K562 (cell line): ENCODE measurements around the gene EEPD1. TPM values are rescaled to one million over a fixed set of nuclear protein-coding genes. Genes with fewer than 3 reads are reported as not detected.

ENCODE experiments used
- ATAC-seq: fragments of 200-7000 bp; cut with Tn5 transposase; 3 replicates; pipeline ENCODE4 v1.9.1; 2020; ENCODE audit warnings: moderate library complexity
- BruUV-seq: library from RNA; stranded (reverse); fragments of 400-500 nt; replicated peaks from 2 replicates; lab custom pipeline; 2021; lab: Mats Ljungman, UMichigan
- CTCF ChIA-PET: fragments of 300-600 bp; formaldehyde crosslinking; extraction: SDS; loops from one replicate; lab custom pipeline; 2021; ENCODE audit warnings: low intra/inter-chr PET ratio; lab: Yijun Ruan, JAX
- POLR2A ChIA-PET: fragments of 300-600, 350-650 bp; sonication (Branson Sonifier 250); formaldehyde crosslinking; extraction: SDS; loops from one replicate; lab custom pipeline; 2021; ENCODE audit warnings: antibody characterized with exemption, inconsistent platforms; lab: Yijun Ruan, JAX
- DNase-seq, 4 experiments: peaks; one replicate each; pipeline versions ENCODE4 v3.0.0 to v3.0.0-alpha.2; 2011 to 2018; ENCODE audit warnings: low spot score in 3 of 4, mixed read lengths in 3 of 4; ENCODE audit errors: extremely low read depth in 1 of 4
- FAIRE-seq: peaks from 2 replicates; lab custom pipeline; 2011; peaks lifted over from hg19 to GRCh38; lab: Jason Lieb, UNC
- H2AFZ ChIP-seq: 2 replicates; pipeline ENCODE4 v1.6.0; 2011; ENCODE audit warnings: low read depth, low read length, control low read depth, inconsistent platforms
- H3K27ac ChIP-seq: fragments of 200-600 bp; 3 replicates; pipeline ENCODE4 v1.8.0; 2011; ENCODE audit warnings: low read depth, mild to moderate bottlenecking, control low read depth, inconsistent platforms, low read length, moderate library complexity, mixed read lengths; ENCODE audit errors: extremely low read depth
- H3K27me3 ChIP-seq, 2 experiments: fragments of 300-600 bp in 1 of 2; 2 replicates in 1 of 2; 3 replicates in 1 of 2; pipeline versions ENCODE4 v1.6.0 to v1.8.0; 2011; ENCODE audit warnings: inconsistent platforms in 2 of 2, low read length in 2 of 2, mild to moderate bottlenecking in 1 of 2, mixed read lengths in 1 of 2, moderate library complexity in 1 of 2; ENCODE audit not compliant: control insufficient read depth in 2 of 2, insufficient read depth in 2 of 2
- H3K36me3 ChIP-seq: fragments of 300-600 bp; 3 replicates; pipeline ENCODE4 v1.8.0; 2011; ENCODE audit warnings: mild to moderate bottlenecking, low read length, inconsistent platforms; ENCODE audit not compliant: control insufficient read depth, insufficient read depth
- H3K4me1 ChIP-seq, 2 experiments: fragments of 200-600 bp in 1 of 2; replicated peaks in 1 of 2; 2 replicates in 1 of 2; 3 replicates in 1 of 2; pipeline versions ENCODE4 v1.5.1 to v1.8.0; 2011; ENCODE audit warnings: inconsistent platforms in 2 of 2, low read length in 2 of 2, mild to moderate bottlenecking in 1 of 2, mixed read lengths in 1 of 2, moderate library complexity in 1 of 2; ENCODE audit not compliant: control insufficient read depth in 2 of 2, insufficient read depth in 2 of 2
- H3K4me2 ChIP-seq: 2 replicates; pipeline ENCODE4 v1.6.1; 2011; ENCODE audit warnings: low read length, control low read depth, inconsistent platforms, mixed read lengths; ENCODE audit not compliant: insufficient read depth
- H3K4me3 ChIP-seq: fragments of 200-600 bp; sonication (generic), shearing (Covaris generic); 2 replicates; pipeline ENCODE4 v1.5.1; 2016; ENCODE audit warnings: control low read depth, inconsistent platforms
- H3K79me2 ChIP-seq: fragments of 200-600 bp; 3 replicates; pipeline ENCODE4 v1.8.0; 2011; ENCODE audit warnings: low read length, inconsistent platforms; ENCODE audit not compliant: control insufficient read depth, insufficient read depth
- H3K9ac ChIP-seq, 2 experiments: 2 replicates each; pipeline versions ENCODE4 v1.6.0 to v1.6.1; 2011; ENCODE audit warnings: low read depth in 2 of 2, low read length in 2 of 2, control low read depth in 1 of 2, inconsistent platforms in 1 of 2, mild to moderate bottlenecking in 1 of 2, mixed read lengths in 1 of 2; ENCODE audit not compliant: insufficient read depth in 1 of 2
- H3K9me1 ChIP-seq: one replicate; pipeline ENCODE4 v1.6.0; 2011; ENCODE audit warnings: inconsistent platforms, mild to moderate bottlenecking, low read length, moderate library complexity; ENCODE audit not compliant: control insufficient read depth, insufficient read depth
- H3K9me3 ChIP-seq: replicated peaks from 2 replicates; pipeline ENCODE4 v1.5.1; 2011; ENCODE audit warnings: low read depth, low read length, inconsistent platforms; ENCODE audit not compliant: control insufficient read depth, insufficient read depth
- H4K20me1 ChIP-seq: replicated peaks from 2 replicates; pipeline ENCODE4 v1.6.1; 2011; ENCODE audit warnings: low read length, inconsistent platforms, mixed read lengths; ENCODE audit not compliant: control insufficient read depth, insufficient read depth
- HDGF ChIP-seq: fragments of 450-650 bp; IDR thresholded peaks from 2 replicates; pipeline ENCODE4 v1.6.1; 2016
- NCOA4 ChIP-seq: fragments of 450-650 bp; IDR thresholded peaks from 2 replicates; pipeline ENCODE4 v1.6.1; 2018; ENCODE audit warnings: mild to moderate bottlenecking; ENCODE audit not compliant: partially characterized antibody
- POLR2AphosphoS2 ChIP-seq: IDR thresholded peaks from 2 replicates; pipeline ENCODE4 v1.6.1; 2012; ENCODE audit warnings: low read length, improper control_type of control experiment
- PTRF ChIP-seq: fragments of 450-650 bp; IDR thresholded peaks from 2 replicates; pipeline ENCODE4 v1.6.1; 2016; ENCODE audit warnings: mild to moderate bottlenecking, missing genetic modification characterization, missing compliant biosample characterization
- RERE ChIP-seq: sonication (generic); formaldehyde crosslinking; IDR thresholded peaks from 2 replicates; pipeline ENCODE4 v1.8.0; 2023; ENCODE audit warnings: missing genetic modification reagents, mild to moderate bottlenecking, borderline replicate concordance
- in situ Hi-C: fragments of 300-500 bp; cut with MboI; formaldehyde crosslinking; loops from 4 replicates; pipeline ENCODE4 v1.15.0; 2018; ENCODE audit warnings: inconsistent platforms, mixed read lengths
- intact Hi-C: fragments of 100-400 bp; cut with micrococcal nuclease; formaldehyde crosslinking; loops from 2 replicates; pipeline ENCODE4 v1.14.2; 2022
- polyA plus RNA-seq, 8 experiments: library from polyadenylated mRNA; depleted of rRNA in 4 of 8; stranded (reverse) in 5 of 8; unstranded in 3 of 8; fragments of >200 nt; fragmentation: Nextera tagmentation in 2 of 8; fragmentation: Illumina TruSeq in 1 of 8; extraction: Ambion mirVana in 2 of 8; extraction: Trizol in 1 of 8; gene quantifications; 2 replicates each; pipeline versions ENCODE4 v1.2.1 to v1.2.3, GENCODE V29; 2011 to 2014; ENCODE audit warnings: inconsistent platforms in 1 of 8, missing spikeins in 1 of 8
- total RNA-seq, 7 experiments: library from RNA; depleted of rRNA in 6 of 7; stranded (reverse); fragments of >200 nt in 6 of 7; fragmentation: Illumina TruSeq in 2 of 7; extraction: Trizol in 2 of 7; gene quantifications; 2 replicates each; pipeline versions ENCODE4 v1.2.1 to v1.2.3, GENCODE V29; 2011 to 2021; ENCODE audit warnings: low replicate concordance in 1 of 7
- TF ChIP-seq, protein P1 (sequence below): fragments of 250-450 bp; sonication (Bioruptor Pico); IDR thresholded peaks from 2 replicates; pipeline ENCODE4 v1.4.0; 2020
- TF ChIP-seq, protein P2 (sequence below): sonication (generic); formaldehyde crosslinking; IDR thresholded peaks from 2 replicates; pipeline ENCODE4 v1.8.0; 2023; ENCODE audit warnings: mild to moderate bottlenecking, missing genetic modification reagents

EEPD1 gene
- total and polyA plus RNA-seq, 9 of the 15 experiments (the other 6 are each of a cell fraction or from before 2014, with no cell fraction given) = 0.01 to 1.5 (median 0.74) TPM; not detected in 1

- H3K9ac ChIP-seq = no peak overlapping the region
- no peak overlapping the region for H3K4me2 ChIP-seq
- 0 out of 2 replicates have a peak, but pooled peaks cover 3% of the 10 kb centered on the region for H4K20me1 ChIP-seq
- no peak for FAIRE-seq
- no peaks in the 10 kb centered on the region for H3K79me2 ChIP-seq
- CTCF ChIA-PET = no interaction called here
- H3K27me3 ChIP-seq = peaks cover 0 to 6% of the 10 kb centered on the region in 2 experiments; a peak in 2 of 5 replicates
- intact Hi-C loops = no loop called here
- H2AFZ ChIP-seq = no peak overlapping the region
- H3K36me3 ChIP-seq = no peaks in the 10 kb centered on the region
- H3K9me1 ChIP-seq = no peaks in the 10 kb centered on the region
- TF ChIP-seq POLR2AphosphoS2 (no peak), NCOA4 (no peak), RERE (no peak), PTRF (tag) (no peak), HDGF (no peak)
- TF ChIP-seq, protein P1, sequence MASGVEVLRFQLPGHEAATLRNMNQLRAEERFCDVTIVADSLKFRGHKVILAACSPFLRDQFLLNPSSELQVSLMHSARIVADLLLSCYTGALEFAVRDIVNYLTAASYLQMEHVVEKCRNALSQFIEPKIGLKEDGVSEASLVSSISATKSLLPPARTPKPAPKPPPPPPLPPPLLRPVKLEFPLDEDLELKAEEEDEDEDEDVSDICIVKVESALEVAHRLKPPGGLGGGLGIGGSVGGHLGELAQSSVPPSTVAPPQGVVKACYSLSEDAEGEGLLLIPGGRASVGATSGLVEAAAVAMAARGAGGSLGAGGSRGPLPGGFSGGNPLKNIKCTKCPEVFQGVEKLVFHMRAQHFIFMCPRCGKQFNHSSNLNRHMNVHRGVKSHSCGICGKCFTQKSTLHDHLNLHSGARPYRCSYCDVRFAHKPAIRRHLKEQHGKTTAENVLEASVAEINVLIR (CRISPR knock-in tag) = no peak
- TF ChIP-seq, protein P2, sequence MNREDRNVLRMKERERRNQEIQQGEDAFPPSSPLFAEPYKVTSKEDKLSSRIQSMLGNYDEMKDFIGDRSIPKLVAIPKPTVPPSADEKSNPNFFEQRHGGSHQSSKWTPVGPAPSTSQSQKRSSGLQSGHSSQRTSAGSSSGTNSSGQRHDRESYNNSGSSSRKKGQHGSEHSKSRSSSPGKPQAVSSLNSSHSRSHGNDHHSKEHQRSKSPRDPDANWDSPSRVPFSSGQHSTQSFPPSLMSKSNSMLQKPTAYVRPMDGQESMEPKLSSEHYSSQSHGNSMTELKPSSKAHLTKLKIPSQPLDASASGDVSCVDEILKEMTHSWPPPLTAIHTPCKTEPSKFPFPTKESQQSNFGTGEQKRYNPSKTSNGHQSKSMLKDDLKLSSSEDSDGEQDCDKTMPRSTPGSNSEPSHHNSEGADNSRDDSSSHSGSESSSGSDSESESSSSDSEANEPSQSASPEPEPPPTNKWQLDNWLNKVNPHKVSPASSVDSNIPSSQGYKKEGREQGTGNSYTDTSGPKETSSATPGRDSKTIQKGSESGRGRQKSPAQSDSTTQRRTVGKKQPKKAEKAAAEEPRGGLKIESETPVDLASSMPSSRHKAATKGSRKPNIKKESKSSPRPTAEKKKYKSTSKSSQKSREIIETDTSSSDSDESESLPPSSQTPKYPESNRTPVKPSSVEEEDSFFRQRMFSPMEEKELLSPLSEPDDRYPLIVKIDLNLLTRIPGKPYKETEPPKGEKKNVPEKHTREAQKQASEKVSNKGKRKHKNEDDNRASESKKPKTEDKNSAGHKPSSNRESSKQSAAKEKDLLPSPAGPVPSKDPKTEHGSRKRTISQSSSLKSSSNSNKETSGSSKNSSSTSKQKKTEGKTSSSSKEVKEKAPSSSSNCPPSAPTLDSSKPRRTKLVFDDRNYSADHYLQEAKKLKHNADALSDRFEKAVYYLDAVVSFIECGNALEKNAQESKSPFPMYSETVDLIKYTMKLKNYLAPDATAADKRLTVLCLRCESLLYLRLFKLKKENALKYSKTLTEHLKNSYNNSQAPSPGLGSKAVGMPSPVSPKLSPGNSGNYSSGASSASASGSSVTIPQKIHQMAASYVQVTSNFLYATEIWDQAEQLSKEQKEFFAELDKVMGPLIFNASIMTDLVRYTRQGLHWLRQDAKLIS (CRISPR knock-in tag) = no peak
- TF ChIP-seq, all 486 proteins: peak for 0
- in situ Hi-C loops = loop anchor here (10.0 kb wide), 1 partner anchor 1481 kb away; no protein-coding TSS in a partner anchor
- no peak for DNase-seq
- no peak overlapping the region for H3K27ac ChIP-seq
- POLR2A ChIA-PET = no interaction called here
- BruUV-seq = no TSS peak
- no peaks in the 10 kb centered on the region for H3K9me3 ChIP-seq
- H3K4me3 ChIP-seq = no peak overlapping the region
- H3K4me1 ChIP-seq = no peaks in the 10 kb centered on the region
- no peak for ATAC-seq
Measured at GRCh38 chr7:36144189-36144588, 8.9 kb upstream of the EEPD1 start.
